Measurements from ENCODE around the gene CASS4.
"Not testable (repeated sequence)": the region's sequence is repeated elsewhere in the genome, so short reads cannot be mapped to it uniquely, and the experiment has no call there.

GRCh38 chr20:56411287-56411686 lies 773 bp upstream of the CASS4 start:
- TF ChIP-seq CTCF (conservative IDR thresholded peaks at IDR 0.05 in 1 of 2, IDR thresholded peaks at IDR 0.05 in 1 of 2; ENCODE audit: low read depth in 1 of 2, low read length in 2 of 2); EZH2 (IDR thresholded peaks at IDR 0.05; ENCODE audit: low read length, missing control alignments): not testable (repeated sequence)

Measured in fibroblast of lung (primary cell).